NCI-H2171 treated with DMSO at 0.1 percent for 48 hours (cell line): ENCODE data around the gene FES.

Source experiments
- DNase-seq: peaks from one replicate; lab custom pipeline; 2025; lab: John Stamatoyannopoulos, UW

FES gene

DNA sequence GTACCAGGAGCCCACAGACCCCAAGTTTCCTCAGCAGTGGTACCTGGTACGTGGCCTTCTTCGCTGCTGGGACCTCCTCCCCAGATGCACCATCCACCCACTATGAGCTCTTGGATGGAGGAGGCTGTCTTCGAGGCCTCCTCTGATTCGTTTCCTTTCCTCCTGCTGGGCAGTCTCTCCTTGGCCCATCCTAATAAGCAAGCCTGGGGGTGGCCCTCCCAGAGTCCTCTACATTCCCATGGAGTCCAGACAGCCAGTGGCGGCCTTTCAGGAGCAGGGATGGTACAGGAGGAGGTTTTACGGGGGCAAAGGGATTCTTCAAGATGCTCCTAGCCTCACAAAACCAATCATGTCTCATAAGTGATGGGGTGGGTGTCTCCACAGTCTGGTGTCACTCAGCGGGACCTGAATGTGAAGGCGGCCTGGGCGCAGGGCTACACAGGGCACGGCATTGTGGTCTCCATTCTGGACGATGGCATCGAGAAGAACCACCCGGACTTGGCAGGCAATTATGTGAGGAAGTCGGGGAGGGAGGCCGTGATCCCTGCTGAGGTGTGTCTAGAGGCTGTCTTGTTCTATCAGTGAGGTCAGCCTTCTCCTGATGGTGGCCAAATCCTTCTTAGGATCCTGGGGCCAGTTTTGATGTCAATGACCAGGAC, 7.7 kb upstream of the FES start:
- no peak for DNase-seq

DNA sequence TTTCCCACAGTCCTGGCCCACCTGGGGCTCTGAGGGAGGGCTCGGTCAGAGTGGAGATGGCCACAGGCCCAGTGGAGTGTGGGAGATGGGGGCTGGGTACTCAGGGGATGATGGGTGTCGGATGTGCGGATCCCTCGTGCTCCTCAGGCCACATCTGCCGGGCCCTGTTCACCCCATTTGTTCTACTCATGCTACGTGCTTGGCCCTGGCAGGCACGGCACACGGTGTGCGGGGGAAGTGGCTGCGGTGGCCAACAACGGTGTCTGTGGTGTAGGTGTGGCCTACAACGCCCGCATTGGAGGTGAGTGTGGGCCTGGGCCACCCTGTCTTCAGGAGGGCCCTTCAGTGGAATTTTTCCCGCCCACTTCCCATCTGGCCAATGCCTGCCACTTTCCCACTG, 7.0 kb upstream of the FES start:
- no peak for DNase-seq

- DNase-seq: no peak
These were observed 6.3 kb upstream of the FES start for GRCh38 chr15:90877996-90878395.

GRCh38 chr15:90878660-90879059, 5.6 kb upstream of the FES start:
- DNase-seq: no peak

GRCh38 chr15:90879730-90880366, 4.5 kb upstream of the FES start:
- DNase-seq: no peak

GRCh38 chr15:90880381-90881145, 3.7 kb upstream of the FES start:
- no peak for DNase-seq

DNA sequence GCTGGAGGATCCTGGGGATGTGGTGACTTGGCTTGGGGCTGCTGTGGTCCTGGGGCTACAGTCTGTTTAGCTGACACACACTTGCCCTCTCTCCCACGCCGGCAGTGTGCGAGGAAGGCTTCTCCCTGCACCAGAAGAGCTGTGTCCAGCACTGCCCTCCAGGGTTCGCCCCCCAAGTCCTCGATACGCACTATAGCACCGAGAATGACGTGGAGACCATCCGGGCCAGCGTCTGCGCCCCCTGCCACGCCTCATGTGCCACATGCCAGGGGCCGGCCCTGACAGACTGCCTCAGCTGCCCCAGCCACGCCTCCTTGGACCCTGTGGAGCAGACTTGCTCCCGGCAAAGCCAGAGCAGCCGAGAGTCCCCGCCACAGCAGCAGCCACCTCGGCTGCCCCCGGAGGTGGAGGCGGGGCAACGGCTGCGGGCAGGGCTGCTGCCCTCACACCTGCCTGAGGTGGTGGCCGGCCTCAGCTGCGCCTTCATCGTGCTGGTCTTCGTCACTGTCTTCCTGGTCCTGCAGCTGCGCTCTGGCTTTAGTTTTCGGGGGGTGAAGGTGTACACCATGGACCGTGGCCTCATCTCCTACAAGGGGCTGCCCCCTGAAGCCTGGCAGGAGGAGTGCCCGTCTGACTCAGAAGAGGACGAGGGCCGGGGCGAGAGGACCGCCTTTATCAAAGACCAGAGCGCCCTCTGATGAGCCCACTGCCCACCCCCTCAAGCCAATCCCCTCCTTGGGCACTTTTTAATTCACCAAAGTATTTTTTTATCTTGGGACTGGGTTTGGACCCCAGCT, 2.9 kb upstream of the FES start:
- DNase-seq: no peak

- no peak for DNase-seq
These were observed 2.2 kb upstream of the FES start for GRCh38 chr15:90881978-90882721.

DNA sequence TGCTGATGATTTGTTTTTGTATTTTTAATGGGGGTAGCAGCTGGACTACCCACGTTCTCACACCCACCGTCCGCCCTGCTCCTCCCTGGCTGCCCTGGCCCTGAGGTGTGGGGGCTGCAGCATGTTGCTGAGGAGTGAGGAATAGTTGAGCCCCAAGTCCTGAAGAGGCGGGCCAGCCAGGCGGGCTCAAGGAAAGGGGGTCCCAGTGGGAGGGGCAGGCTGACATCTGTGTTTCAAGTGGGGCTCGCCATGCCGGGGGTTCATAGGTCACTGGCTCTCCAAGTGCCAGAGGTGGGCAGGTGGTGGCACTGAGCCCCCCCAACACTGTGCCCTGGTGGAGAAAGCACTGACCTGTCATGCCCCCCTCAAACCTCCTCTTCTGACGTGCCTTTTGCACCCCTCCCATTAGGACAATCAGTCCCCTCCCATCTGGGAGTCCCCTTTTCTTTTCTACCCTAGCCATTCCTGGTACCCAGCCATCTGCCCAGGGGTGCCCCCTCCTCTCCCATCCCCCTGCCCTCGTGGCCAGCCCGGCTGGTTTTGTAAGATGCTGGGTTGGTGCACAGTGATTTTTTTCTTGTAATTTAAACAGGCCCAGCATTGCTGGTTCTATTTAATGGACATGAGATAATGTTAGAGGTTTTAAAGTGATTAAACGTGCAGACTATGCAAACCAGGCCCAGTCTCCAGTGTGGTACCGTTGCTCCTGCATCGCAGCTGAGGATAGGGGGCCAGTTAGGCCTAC, 1.4 kb upstream of the FES start:
- no peak for DNase-seq

GRCh38 chr15:90883526-90883975, 753 bp upstream of the FES start:
- no peak for DNase-seq

DNA sequence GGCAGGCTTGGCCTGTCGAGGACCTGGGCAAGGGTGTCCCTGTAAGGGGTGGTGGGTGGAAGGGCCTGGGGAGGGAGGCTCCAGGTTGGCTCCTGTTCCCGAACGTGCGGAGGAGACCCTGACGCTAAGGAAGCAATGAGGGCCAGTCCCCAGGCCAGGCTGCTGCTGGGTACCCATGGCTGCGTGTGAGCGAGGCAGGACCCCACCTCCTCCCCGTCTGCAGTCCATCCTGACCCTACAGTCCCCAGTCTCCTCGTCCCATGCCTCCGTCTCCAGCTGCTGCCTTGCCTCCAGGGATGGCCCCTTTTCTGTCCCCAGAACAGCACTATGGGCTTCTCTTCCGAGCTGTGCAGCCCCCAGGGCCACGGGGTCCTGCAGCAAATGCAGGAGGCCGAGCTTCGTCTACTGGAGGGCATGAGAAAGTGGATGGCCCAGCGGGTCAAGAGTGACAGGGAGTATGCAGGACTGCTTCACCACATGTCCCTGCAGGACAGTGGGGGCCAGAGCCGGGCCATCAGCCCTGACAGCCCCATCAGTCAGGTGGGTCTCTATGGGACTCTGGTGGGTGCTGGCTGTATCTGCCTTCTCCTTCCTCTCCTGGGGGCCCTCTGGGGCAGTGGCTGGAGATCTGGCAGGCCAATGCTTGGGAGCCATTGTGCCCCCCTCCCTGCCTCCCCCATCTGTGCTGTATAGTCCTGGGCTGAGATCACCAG, 571 bp downstream of the FES start:
- DNase-seq: no peak

GRCh38 chr15:90885432-90886290, 1.4 kb downstream of the FES start:
- DNase-seq: peak; percentile 46

GRCh38 chr15:90886291-90886614, 1.9 kb downstream of the FES start:
- DNase-seq: no peak

GRCh38 chr15:90887037-90887481, 2.8 kb downstream of the FES start:
- DNase-seq: no peak

DNA sequence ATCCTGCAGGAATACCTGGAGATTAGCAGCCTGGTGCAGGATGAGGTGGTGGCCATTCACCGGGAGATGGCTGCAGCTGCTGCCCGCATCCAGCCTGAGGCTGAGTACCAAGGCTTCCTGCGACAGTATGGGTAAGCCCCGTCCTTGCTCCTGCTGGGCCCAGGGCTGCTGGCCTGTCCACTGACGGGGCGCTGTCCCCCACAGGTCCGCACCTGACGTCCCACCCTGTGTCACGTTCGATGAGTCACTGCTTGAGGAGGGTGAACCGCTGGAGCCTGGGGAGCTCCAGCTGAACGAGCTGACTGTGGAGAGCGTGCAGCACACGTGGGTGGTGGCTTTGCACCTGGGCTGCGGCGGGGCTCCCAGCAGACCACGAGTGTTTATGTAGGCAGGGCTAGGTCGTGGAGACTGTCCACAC, 5.0 kb downstream of the FES start:
- DNase-seq: no peak

DNA sequence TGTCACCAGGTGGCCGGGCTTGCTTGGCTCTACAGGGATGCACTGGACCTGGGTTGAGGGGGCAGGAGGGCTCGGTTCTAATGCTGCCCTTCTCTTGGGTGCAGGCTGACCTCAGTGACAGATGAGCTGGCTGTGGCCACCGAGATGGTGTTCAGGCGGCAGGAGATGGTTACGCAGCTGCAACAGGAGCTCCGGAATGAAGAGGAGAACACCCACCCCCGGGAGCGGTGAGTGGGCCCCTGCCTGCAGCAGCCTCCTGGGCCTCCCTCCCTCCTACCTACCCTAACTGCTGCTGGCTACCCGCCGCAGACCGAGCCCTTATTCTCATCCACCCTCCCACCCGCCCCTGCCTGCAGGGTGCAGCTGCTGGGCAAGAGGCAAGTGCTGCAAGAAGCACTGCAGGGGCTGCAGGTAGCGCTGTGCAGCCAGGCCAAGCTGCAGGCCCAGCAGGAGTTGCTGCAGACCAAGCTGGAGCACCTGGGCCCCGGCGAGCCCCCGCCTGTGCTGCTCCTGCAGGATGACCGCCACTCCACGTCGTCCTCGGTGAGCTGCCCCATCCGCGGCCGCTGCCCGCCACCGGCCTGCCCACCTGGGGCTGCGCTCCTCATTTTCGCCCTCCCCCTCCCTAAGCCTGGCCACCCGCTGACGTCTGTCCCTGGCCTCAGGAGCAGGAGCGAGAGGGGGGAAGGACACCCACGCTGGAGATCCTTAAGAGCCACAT, 5.6 kb downstream of the FES start:
- DNase-seq: no peak

DNA sequence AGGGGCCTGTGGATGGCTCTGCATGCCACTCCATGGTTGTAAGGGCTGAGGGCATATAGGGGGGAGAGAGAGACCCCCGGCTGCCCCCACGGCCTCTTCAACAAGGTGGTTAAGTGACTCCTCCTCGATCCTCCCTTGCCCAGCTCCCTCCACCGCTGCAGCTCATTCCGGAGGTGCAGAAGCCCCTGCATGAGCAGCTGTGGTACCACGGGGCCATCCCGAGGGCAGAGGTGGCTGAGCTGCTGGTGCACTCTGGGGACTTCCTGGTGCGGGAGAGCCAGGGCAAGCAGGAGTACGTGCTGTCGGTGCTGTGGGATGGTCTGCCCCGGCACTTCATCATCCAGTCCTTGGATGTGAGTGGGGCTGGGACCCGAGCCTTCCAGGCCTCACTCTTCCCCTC, 6.5 kb downstream of the FES start:
- no peak for DNase-seq

- no peak for DNase-seq
These were observed 7.1 kb downstream of the FES start for GRCh38 chr15:90891346-90891949.
